Bronchial epithelial cell (primary cell): ENCODE results near the gene ZSCAN5A. TPM values are rescaled to one million over a fixed set of nuclear protein-coding genes. Genes with fewer than 3 reads are reported as not detected.

ENCODE experiments used
- DNase-seq: peaks from one replicate; pipeline ENCODE4 v3.0.0-alpha.2; 2010; ENCODE audit warnings: low read depth
- FAIRE-seq: peaks from 2 replicates; lab custom pipeline; 2011; peaks lifted over from hg19 to GRCh38; lab: Jason Lieb, UNC
- H3K27me3 ChIP-seq: 2 replicates; pipeline ENCODE4 v1.5.1; 2011; ENCODE audit warnings: low read length; ENCODE audit not compliant: control insufficient read depth, insufficient read depth
- H3K36me3 ChIP-seq: 2 replicates; pipeline ENCODE4 v1.5.1; 2011; ENCODE audit warnings: low read length; ENCODE audit not compliant: control insufficient read depth, insufficient read depth
- H3K4me3 ChIP-seq: 2 replicates; pipeline ENCODE4 v1.5.1; 2011; ENCODE audit warnings: mild to moderate bottlenecking, low read depth, low read length, control low read depth
- total RNA-seq: library from RNA; depleted of rRNA; stranded (reverse); fragments of >200 nt; gene quantifications from 2 replicates; pipeline ENCODE4 v1.2.1, GENCODE V29; 2014
- TF ChIP-seq, protein P1 (sequence below): IDR thresholded peaks from 2 replicates; pipeline ENCODE4 v1.5.1; 2011; ENCODE audit warnings: mild to moderate bottlenecking, moderate library complexity, low read length, control low read depth, inconsistent platforms; ENCODE audit not compliant: insufficient read depth, severe bottlenecking

The ZSCAN5A gene
- total RNA-seq, 1 donor from 2014 or later: 5.0 TPM

- H3K4me3 ChIP-seq: no peak overlapping the region
- FAIRE-seq (no peak), DNase-seq (no peak)
- H3K36me3 ChIP-seq: no peaks in the 10 kb centered on the region
- no peaks in the 10 kb centered on the region for H3K27me3 ChIP-seq
- TF ChIP-seq, protein P1, sequence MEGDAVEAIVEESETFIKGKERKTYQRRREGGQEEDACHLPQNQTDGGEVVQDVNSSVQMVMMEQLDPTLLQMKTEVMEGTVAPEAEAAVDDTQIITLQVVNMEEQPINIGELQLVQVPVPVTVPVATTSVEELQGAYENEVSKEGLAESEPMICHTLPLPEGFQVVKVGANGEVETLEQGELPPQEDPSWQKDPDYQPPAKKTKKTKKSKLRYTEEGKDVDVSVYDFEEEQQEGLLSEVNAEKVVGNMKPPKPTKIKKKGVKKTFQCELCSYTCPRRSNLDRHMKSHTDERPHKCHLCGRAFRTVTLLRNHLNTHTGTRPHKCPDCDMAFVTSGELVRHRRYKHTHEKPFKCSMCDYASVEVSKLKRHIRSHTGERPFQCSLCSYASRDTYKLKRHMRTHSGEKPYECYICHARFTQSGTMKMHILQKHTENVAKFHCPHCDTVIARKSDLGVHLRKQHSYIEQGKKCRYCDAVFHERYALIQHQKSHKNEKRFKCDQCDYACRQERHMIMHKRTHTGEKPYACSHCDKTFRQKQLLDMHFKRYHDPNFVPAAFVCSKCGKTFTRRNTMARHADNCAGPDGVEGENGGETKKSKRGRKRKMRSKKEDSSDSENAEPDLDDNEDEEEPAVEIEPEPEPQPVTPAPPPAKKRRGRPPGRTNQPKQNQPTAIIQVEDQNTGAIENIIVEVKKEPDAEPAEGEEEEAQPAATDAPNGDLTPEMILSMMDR: no peak
Measured at GRCh38 chr19:56282809-56283208, 31.8 kb downstream of the ZSCAN5A start.

DNA sequence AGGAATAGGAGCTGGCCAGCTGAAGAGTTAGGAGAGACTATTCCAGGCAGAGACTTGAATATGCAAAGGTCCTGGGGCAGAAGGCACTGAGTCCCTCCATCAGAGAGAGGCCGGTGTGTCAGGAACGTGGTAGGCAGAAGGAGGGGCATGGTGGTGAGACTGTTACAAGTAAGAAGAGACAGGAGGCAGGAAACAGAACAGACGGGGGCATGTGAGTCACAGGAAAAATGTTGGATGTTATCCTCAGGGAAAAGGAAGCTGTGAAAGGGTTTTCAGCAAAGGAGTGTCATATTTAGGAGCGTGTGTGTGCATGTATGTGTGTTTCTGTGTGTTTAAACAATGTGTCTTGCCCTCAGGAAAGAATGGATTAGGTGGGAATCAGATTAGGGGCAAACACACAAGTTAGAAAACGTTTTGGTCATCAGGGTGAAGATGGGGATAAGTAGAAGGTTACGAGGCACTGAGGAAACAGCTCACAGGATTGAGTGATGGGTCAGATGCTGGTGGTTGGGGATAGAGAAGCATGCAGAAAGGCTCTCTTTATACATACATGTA, 41.0 kb downstream of the ZSCAN5A start:
- no peaks in the 10 kb centered on the region for H3K27me3 ChIP-seq
- peak; percentile 63 for DNase-seq
- FAIRE-seq: no peak

GRCh38 chr19:56272161-56272798, 42.4 kb downstream of the ZSCAN5A start, which contains the start of gene EDDM13:
Gene EDDM13 (plus strand): TSS chr19:56272748. CDS start chr19:56272835, 87 bp downstream.
- TF ChIP-seq, protein P1: no peak
- no peak within 1 kb of the TSS for H3K4me3 ChIP-seq
- FAIRE-seq (no peak), DNase-seq (no peak)
- no peaks in the 10 kb centered on the region for H3K36me3 ChIP-seq
- no peaks in the 10 kb centered on the region for H3K27me3 ChIP-seq

More for the DNA sequence above, 41.0 kb downstream of the ZSCAN5A start:
- TF ChIP-seq, protein P1: no peak
- Histone ChIP-seq H3K36me3 (no peaks in the 10 kb centered on the region), H3K4me3 (no peak overlapping the region)

- TF ChIP-seq, protein P1: no peak
- no peaks in the 10 kb centered on the region for H3K27me3 ChIP-seq
- no peaks in the 10 kb centered on the region for H3K36me3 ChIP-seq
- no peak for DNase-seq
- no peak for FAIRE-seq
- no peak overlapping the region for H3K4me3 ChIP-seq
Measured at GRCh38 chr19:56271151-56271550, 43.5 kb downstream of the ZSCAN5A start.

GRCh38 chr19:56270676-56271075, 44.0 kb downstream of the ZSCAN5A start:
- no peaks in the 10 kb centered on the region for H3K36me3 ChIP-seq
- H3K27me3 ChIP-seq: no peaks in the 10 kb centered on the region
- H3K4me3 ChIP-seq: no peak overlapping the region
- DNase-seq: no peak
- FAIRE-seq: no peak
- TF ChIP-seq, protein P1: no peak
